GM23338 (cell line): ENCODE data around the gene FNDC3B. TPM values are rescaled to one million over a fixed set of nuclear protein-coding genes. Genes with fewer than 3 reads are reported as not detected.

Experiments used
- ATAC-seq: fragments of 200-7000 bp; cut with Tn5 transposase; 3 replicates; pipeline ENCODE4 v1.9.1; 2020
- DNase-seq: peaks from one replicate; pipeline ENCODE4 v3.0.0-alpha.2; 2015; ENCODE audit warnings: low spot score
- H2AFZ ChIP-seq: fragments of 200-600 bp; sonication (generic); 2 replicates; pipeline ENCODE4 v1.8.0; 2016; ENCODE audit warnings: antibody characterized with exemption, mild to moderate bottlenecking, moderate library complexity
- H3F3A ChIP-seq: fragments of 200-600 bp; sonication (generic); replicated peaks from 2 replicates; pipeline ENCODE4 v1.8.0; 2017; ENCODE audit warnings: antibody characterized with exemption, mixed run types, low read depth
- H3K27ac ChIP-seq: fragments of 200-600 bp; sonication (generic); 2 replicates; pipeline ENCODE4 v1.6.1; 2016; ENCODE audit warnings: low read depth
- H3K27me3 ChIP-seq: fragments of 200-600 bp; sonication (generic); 2 replicates; pipeline ENCODE4 v1.8.0; 2016; ENCODE audit warnings: mild to moderate bottlenecking, mixed run types, moderate library complexity; ENCODE audit not compliant: insufficient read depth
- H3K36me3 ChIP-seq: fragments of 200-600 bp; sonication (generic); 2 replicates; pipeline ENCODE4 v1.8.0; 2016; ENCODE audit warnings: mild to moderate bottlenecking; ENCODE audit not compliant: insufficient read depth
- H3K4me1 ChIP-seq: fragments of 200-600 bp; sonication (generic); 2 replicates; pipeline ENCODE4 v1.8.0; 2016; ENCODE audit warnings: mild to moderate bottlenecking, moderate library complexity; ENCODE audit not compliant: insufficient read depth
- H3K4me2 ChIP-seq: fragments of 200-600 bp; sonication (generic); 2 replicates; pipeline ENCODE4 v1.7.1; 2017; ENCODE audit warnings: mixed run types
- H3K4me3 ChIP-seq: fragments of 200-600 bp; sonication (generic); 2 replicates; pipeline ENCODE4 v1.6.1; 2016; ENCODE audit warnings: mixed run types
- H3K79me2 ChIP-seq: fragments of 200-600 bp; sonication (generic); replicated peaks from 2 replicates; pipeline ENCODE4 v1.8.0; 2017; ENCODE audit warnings: mild to moderate bottlenecking; ENCODE audit not compliant: insufficient read depth
- H3K9me2 ChIP-seq: fragments of 200-600 bp; sonication (generic); 2 replicates; pipeline ENCODE4 v1.8.0; 2017; ENCODE audit not compliant: insufficient read depth
- H4K20me1 ChIP-seq: fragments of 200-600 bp; sonication (generic); replicated peaks from 2 replicates; pipeline ENCODE4 v1.8.0; 2017; ENCODE audit warnings: mild to moderate bottlenecking; ENCODE audit not compliant: insufficient read depth
- H3K27ac Mint-ChIP-seq: 2 replicates; pipeline ENCODE4 v1.8.0; 2020; ENCODE audit warnings: inconsistent platforms, mild to moderate bottlenecking, moderate library complexity, mixed read lengths
- H3K27me3 Mint-ChIP-seq: 3 replicates; pipeline ENCODE4 v1.8.0; 2022; ENCODE audit warnings: low read depth, mild to moderate bottlenecking, moderate library complexity, mixed read lengths, inconsistent platforms; ENCODE audit not compliant: insufficient read depth, poor library complexity
- H3K36me3 Mint-ChIP-seq: 3 replicates; pipeline ENCODE4 v1.8.0; 2021; ENCODE audit warnings: low read depth, mild to moderate bottlenecking, inconsistent platforms, moderate library complexity, mixed read lengths
- H3K4me1 Mint-ChIP-seq: 3 replicates; pipeline ENCODE4 v1.8.0; 2020; ENCODE audit warnings: mild to moderate bottlenecking, inconsistent platforms, mixed read lengths
- H3K4me3 Mint-ChIP-seq: 3 replicates; pipeline ENCODE4 v1.8.0; 2021; ENCODE audit warnings: moderate library complexity, mild to moderate bottlenecking, inconsistent platforms, mixed read lengths
- H3K9me3 Mint-ChIP-seq: 3 replicates; pipeline ENCODE4 v1.8.0; 2020; ENCODE audit warnings: moderate library complexity, mild to moderate bottlenecking, inconsistent platforms, mixed read lengths
- JUNB ChIP-seq: IDR thresholded peaks from one replicate; pipeline ENCODE4 v1.6.1; 2016; ENCODE audit warnings: antibody characterized with exemption; ENCODE audit not compliant: unreplicated experiment
- POLR2AphosphoS5 ChIP-seq: IDR thresholded peaks from 2 replicates; pipeline ENCODE4 v1.6.1; 2016; ENCODE audit warnings: antibody characterized with exemption, low read depth
- STAT1 ChIP-seq: IDR thresholded peaks from one replicate; pipeline ENCODE4 v1.6.1; 2016; ENCODE audit warnings: antibody characterized with exemption; ENCODE audit not compliant: unreplicated experiment
- ZNF462 ChIP-seq: fragments of 250-450 bp; sonication (Bioruptor Pico); IDR thresholded peaks from 2 replicates; pipeline ENCODE4 v1.5.0; 2020; ENCODE audit warnings: mild to moderate bottlenecking, moderate library complexity
- polyA plus RNA-seq: library from polyadenylated mRNA; unstranded; fragments of >200 nt; fragmentation: Nextera tagmentation; extraction: Ambion mirVana; gene quantifications from 2 replicates; pipeline ENCODE4 v1.2.1, GENCODE V29; 2016
- total RNA-seq: library from RNA; depleted of rRNA; stranded (reverse); fragments of >200 nt; shearing (Covaris generic); gene quantifications from 2 replicates; pipeline ENCODE4 v1.2.3, GENCODE V29; 2014
- TF ChIP-seq, protein P1 (sequence below): IDR thresholded peaks from 2 replicates; pipeline ENCODE4 v1.6.1; 2016; ENCODE audit warnings: antibody characterized with exemption

FNDC3B gene
- total and polyA plus RNA-seq, 2 experiments from 2014 or later, result 19.1 to 55.4 TPM

GRCh38 chr3:172101107-172101506 lies 61.7 kb downstream of the FNDC3B start (continued):
- TF ChIP-seq ZNF462 (CRISPR knock-in tag), result no peak
- no peak for TF ChIP-seq JUNB
- TF ChIP-seq, protein P1, sequence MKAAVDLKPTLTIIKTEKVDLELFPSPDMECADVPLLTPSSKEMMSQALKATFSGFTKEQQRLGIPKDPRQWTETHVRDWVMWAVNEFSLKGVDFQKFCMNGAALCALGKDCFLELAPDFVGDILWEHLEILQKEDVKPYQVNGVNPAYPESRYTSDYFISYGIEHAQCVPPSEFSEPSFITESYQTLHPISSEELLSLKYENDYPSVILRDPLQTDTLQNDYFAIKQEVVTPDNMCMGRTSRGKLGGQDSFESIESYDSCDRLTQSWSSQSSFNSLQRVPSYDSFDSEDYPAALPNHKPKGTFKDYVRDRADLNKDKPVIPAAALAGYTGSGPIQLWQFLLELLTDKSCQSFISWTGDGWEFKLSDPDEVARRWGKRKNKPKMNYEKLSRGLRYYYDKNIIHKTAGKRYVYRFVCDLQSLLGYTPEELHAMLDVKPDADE, result no peak
- no peak for TF ChIP-seq STAT1

GRCh38 chr3:172102123-172102882 lies 62.9 kb downstream of the FNDC3B start:
- no peak overlapping the region for H3K4me3 Mint-ChIP-seq
- H2AFZ ChIP-seq, result no peak overlapping the region
- H3K4me1 Mint-ChIP-seq, result peaks cover 88% of the 10 kb centered on the region
- H3K79me2 ChIP-seq, result peaks cover 93% of the 10 kb centered on the region
- H3K27ac Mint-ChIP-seq, result peak overlapping the region; percentile 64; the same call in 1 of the 2 replicates
- ATAC-seq, result no peak
- H3K36me3 Mint-ChIP-seq, result no peaks in the 10 kb centered on the region
- H3K9me2 ChIP-seq, result no peaks in the 10 kb centered on the region
- H4K20me1 ChIP-seq, result no peaks in the 10 kb centered on the region
- H3K27ac ChIP-seq, result peak overlapping the region; percentile 13; the same call in 1 of the 2 replicates
- H3K36me3 ChIP-seq, result no peaks in the 10 kb centered on the region
- peaks cover 72% of the 10 kb centered on the region for H3K4me1 ChIP-seq
- no peaks in the 10 kb centered on the region for H3K9me3 Mint-ChIP-seq
- DNase-seq, result no peak
- H3F3A ChIP-seq, result no peaks in the 10 kb centered on the region
- peaks cover 8% of the 10 kb centered on the region for H3K27me3 Mint-ChIP-seq
- H3K4me2 ChIP-seq, result no peak overlapping the region
- H3K4me3 ChIP-seq, result no peak overlapping the region
- H3K27me3 ChIP-seq, result no peaks in the 10 kb centered on the region
- TF ChIP-seq POLR2AphosphoS5 (no peak), ZNF462 (CRISPR knock-in tag) (no peak)
